NCI-H2029 (cell line): ENCODE results near the gene VMO1.

ENCODE experiments used
- DNase-seq: peaks from one replicate; lab custom pipeline; 2025; lab: John Stamatoyannopoulos, UW

Gene VMO1

GRCh38 chr17:4759776-4760236 lies 26.4 kb downstream of the VMO1 start:
- DNase-seq: no peak

DNA sequence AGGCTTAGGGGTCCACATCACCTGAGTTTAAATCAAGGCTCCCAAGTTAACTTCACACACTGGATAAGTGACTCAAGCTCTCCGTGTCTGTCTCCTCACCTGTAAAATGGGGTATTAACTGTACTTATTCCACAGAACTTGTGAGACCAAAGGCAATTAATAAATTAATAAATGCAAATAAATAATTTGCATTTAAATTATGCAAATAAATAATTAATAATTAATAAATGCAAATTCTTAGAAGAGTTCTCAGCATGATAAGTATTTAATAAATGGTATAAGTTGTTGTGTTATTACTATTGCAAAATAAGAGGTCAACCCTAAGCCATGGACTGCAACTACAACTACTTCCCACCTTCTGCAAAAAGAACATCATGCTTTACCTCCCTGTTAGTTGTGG lies 32.8 kb downstream of the VMO1 start:
- DNase-seq: no peak

GRCh38 chr17:4751932-4752331 lies 34.2 kb downstream of the VMO1 start:
- no peak for DNase-seq

GRCh38 chr17:4750606-4751005 lies 35.6 kb downstream of the VMO1 start:
- DNase-seq: no peak

- DNase-seq: no peak
Observed at GRCh38 chr17:4748686-4749085, 37.5 kb downstream of the VMO1 start.

DNA sequence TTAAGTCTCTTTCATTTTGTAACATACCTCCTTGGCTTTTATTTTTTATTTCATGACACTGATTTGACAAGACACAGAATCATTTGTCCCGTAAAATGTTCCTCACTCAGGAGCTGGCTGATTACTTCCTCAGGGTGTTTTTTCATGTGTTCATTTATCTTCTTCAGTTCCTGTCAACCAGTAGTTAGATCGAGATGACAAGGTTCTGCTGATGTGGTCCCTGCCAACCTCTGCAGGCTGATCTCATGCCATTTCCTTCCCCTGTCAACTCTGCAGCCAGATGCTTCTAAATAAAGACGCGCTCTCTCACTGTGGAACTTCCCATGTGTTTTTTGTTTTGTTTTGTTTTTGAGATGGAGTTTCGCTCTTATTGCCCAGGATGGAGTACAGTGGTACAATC lies 38.3 kb downstream of the VMO1 start:
- DNase-seq: no peak

DNA sequence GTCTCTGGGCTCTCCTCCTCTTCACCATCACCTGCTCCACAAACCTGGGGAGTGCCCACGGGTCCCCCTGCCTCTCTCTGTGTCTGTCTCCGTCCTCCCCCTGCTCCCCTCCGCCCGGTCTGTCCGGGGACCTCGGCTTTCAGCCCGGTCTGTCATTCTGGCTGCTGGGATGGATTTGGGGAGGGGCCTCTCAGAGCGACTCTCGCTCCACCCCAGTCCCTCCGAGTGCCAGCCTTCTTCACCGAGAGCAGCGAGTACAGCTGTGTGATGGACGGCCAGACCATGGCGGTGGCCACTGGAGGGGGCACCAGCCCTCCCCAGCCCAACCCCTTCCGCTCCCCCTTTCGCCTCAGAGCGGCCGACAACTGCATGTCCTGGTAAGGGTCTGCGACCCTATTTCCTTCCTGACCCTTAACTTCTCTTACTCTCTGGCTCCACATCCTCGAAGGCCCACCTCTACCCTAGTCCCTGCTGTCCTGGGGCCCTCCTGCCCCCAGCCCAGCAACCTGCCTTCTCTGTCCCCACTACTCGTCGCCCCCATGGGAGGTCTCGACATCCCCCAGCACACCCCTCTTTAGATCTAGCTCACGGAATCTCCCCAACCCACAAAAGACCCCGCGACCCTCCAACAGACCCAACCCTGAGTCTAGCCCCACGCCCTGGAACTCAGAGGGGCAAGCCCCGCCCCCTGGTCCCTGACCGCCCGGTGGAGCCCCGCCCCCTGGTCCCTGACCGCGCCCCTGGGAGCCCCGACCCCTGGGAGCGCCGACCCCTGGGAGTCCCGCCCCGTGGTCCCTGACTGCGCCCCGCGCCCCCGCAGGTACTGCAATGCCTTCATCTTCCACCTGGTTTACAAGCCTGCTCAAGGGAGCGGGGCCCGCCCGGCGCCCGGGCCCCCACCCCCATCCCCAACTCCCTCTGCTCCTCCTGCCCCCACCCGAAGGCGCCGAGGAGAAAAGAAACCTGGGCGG lies 40.9 kb downstream of the VMO1 start:
- no peak for DNase-seq

DNA sequence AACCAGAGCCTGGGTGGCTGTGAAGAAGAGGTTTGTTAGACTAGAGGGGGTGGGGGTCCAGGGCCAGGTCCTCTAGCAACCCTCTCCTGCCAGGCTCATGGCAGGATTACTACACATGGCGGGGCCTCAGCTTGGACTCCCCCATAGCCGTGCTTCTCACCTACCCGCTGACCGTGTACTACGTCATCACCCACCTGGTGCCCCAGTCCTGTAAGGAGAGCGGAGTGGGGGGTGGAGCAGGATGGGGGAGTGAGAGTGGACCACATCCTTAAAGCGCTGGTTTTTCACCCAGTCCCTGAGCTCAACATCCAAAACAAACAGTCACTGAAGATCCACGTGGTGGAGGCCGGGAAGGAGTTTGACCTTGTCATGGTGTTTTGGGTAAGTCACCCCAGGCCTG lies 42.3 kb downstream of the VMO1 start:
- no peak for DNase-seq

- no peak for DNase-seq
Observed at GRCh38 chr17:4743216-4743615, 42.9 kb downstream of the VMO1 start.

DNA sequence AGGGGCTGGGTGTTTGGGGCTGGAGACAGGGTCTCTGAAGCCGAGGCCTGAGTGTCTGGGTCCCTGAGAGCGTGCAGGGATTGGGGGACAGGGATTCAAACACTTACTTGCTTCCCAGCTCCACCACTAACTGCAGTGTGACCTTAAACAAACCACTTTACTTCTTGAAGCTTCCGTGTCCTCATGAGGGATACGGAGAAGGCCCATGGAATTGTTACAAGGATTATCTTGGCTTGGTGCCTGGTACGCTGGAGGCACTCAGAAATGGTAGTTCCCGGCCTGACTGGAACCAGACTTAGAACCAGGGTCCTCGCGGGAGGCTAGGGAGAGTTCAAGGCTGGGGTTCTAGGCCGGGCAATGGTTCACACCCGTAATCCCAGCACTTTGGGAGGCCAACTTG lies 43.5 kb downstream of the VMO1 start:
- DNase-seq: peak; percentile 18

DNA sequence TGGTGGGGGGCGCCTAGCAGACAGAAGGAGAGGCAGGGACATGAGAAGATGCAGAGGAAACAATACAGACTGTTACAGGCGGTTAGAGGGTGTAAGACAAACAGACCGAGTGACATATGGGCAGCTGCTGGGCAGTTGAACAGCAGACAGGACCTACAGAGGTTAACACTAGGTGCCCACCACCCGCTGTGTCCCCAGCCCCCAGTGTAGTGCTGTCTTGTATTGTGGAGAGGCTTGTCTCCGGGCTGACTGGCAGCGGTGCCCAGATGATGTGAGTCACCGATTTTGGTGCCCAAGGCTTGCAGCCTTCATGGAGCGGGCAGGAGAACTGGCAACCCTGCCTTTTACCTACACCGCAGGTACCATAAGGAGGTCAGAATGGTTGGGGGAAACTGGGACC lies 44.0 kb downstream of the VMO1 start:
- DNase-seq: no peak

- DNase-seq: no peak
Observed at GRCh38 chr17:4741544-4741943, 44.6 kb downstream of the VMO1 start.

GRCh38 chr17:4740584-4740983 lies 45.6 kb downstream of the VMO1 start:
- DNase-seq: no peak

GRCh38 chr17:4740025-4740351 lies 46.2 kb downstream of the VMO1 start:
- DNase-seq: no peak

GRCh38 chr17:4739122-4740024 lies 46.8 kb downstream of the VMO1 start, which contains the start of the genes CXCL16 and ZMYND15:
TSS of gene CXCL16 (minus strand) at chr17:4739928. CDS start at chr17:4739339, 589 bp downstream.
TSS of gene ZMYND15 (plus strand) at chr17:4739833. CDS start at chr17:4740549, 716 bp downstream.
- no peak for DNase-seq

DNA sequence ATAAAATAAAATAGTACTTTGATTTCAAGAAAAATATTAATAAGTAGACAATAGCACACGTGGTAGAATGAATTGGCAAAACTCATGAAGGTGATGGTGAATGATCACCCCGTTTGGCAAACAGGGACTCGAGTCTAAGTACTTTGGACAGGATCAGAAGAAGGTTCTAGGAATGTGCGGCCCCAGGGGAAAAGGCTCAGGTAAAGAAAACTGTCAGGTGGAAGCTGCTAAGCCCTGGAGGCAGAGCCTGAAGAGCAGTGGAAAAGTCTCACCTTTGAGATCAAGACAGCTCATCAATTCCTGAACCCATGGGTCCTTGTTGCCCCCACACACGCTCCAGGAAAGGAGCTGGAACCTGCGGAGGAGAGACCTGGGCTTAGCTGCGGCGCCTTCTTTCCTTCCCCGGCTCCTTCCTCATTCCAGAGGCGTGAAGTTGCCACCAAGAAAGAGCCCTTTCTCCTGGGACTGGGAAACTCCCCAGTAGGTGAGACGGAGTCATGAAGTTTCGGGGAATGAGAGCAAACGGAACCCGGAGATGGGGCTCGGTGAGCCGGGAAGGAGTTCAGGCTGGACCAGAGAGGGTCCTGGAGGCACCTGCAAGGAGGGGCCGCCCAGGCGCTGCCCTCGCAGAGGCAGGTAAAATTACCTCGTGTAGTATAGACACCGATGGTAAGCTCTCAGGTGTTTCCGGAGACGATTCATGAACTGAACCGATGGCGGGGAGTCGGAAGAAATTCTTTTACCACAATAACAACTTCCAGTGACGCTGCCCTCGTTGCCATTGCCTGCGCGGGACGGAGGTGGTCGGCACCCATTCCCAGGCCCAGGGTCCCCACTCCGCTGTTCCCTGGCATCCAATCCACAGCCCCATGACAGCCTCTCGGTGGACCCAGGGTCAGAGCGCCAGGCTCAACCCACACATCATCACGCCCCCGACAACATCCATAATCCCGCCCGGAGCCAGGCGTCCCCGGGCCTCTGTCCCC lies 47.7 kb downstream of the VMO1 start:
- no peak for DNase-seq

DNA sequence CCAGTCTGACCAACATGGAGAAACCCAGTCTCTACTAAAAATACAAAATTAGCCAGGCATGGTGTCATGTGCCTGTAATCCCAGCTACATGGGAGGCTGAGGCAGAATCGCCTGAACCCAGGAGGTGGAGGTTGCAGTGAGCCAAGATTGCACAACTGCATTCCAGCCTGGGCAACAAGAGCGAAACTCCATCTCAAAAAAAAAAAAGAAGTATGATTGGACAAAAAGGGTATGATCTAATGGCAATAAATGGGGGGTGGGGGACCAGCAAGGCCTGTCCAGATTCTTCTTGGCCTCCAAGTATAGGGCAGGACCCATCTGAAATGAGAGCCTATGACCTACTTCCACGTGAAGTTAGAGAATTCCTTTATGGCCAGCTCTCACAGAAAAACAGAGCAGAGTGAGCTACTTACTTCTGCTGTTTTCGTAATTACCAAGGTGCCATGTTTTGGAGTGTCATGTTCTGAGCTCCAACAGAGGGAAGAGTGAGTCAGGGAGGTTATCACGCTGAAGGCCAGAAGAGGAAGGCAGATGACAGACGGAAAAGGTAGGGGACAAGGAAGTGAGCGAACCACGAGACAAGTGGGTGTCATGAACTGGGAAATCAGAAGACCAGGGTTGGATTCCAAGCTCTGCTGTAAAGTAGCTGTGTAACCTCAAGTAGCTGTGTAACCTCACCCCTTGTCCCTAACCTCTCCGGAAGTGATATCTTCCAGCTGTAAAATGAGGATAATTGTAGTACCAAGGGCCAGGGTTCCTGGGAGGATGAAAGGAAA lies 50.1 kb downstream of the VMO1 start:
- DNase-seq: no peak
